ENCODE measurements around the gene SLC7A6. TPM values are rescaled to one million over a fixed set of nuclear protein-coding genes. Genes with fewer than 3 reads are reported as not detected.

SLC7A6 gene
- total RNA-seq, 6 experiments from 2014 or later: 1.6 to 9.6 (median 4.5) TPM

DNA sequence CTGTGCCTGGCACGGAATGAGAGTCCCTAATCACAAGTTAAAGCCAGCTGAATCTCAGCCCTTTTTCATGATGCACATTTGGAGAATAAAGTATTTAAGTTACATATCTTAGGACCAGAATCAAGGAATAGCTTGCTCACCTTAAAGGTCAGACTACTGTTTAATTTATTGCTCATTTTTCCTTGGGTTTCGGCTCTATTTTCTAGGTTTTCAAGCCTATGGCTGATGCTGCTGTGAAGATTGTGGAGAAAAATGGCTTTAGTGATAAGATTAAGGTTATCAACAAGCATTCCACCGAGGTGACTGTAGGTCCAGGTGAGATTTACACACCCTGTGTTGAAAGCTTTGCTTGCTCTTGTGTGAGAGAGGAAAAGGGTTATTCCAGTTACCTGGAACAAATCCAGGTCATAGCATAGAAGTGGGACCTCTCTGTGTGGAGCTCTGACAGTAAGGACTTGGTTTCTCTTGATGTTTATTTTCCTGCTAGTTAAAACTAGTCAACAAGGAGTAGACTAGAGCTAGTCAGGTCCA is 64.6 kb downstream of the SLC7A6 start:
- Histone ChIP-seq H3K4me1 (peaks cover 0 to 27% (median 11%) of the 10 kb centered on the region in 4 donors), H3K36me3 (peaks cover 0 to 29% (median 10%) of the 10 kb centered on the region in 4 donors), H3K27ac (no peak overlapping the region), H3K27me3 (no peaks in the 10 kb centered on the region), H3K9me3 (no peaks in the 10 kb centered on the region), H3K4me3 (no peak overlapping the region)
- 33% methylated on average over 3 of the region's 3 CpGs for WGBS (ENCODE audit: insufficient coverage, low coverage, low lambda C conversion rate, missing lambda C conversion rate)
- no peak for DNase-seq
- intact Hi-C loops (cut with DNase I): loop anchor here in 1 of 2 donors (5.0 kb wide), 2 partner anchors 72 to 87 kb away; no protein-coding TSS in a partner anchor
- no peak for ATAC-seq
- no peak for TF ChIP-seq POLR2A (IDR thresholded peaks at IDR 0.05)
- TF ChIP-seq, protein P1, sequence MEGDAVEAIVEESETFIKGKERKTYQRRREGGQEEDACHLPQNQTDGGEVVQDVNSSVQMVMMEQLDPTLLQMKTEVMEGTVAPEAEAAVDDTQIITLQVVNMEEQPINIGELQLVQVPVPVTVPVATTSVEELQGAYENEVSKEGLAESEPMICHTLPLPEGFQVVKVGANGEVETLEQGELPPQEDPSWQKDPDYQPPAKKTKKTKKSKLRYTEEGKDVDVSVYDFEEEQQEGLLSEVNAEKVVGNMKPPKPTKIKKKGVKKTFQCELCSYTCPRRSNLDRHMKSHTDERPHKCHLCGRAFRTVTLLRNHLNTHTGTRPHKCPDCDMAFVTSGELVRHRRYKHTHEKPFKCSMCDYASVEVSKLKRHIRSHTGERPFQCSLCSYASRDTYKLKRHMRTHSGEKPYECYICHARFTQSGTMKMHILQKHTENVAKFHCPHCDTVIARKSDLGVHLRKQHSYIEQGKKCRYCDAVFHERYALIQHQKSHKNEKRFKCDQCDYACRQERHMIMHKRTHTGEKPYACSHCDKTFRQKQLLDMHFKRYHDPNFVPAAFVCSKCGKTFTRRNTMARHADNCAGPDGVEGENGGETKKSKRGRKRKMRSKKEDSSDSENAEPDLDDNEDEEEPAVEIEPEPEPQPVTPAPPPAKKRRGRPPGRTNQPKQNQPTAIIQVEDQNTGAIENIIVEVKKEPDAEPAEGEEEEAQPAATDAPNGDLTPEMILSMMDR (IDR thresholded peaks at IDR 0.05): peak in 1 of 4 donors; percentile 4

GRCh38 chr16:68331879-68332410 is 67.6 kb downstream of the SLC7A6 start:
- H3K4me1 ChIP-seq: peaks cover 0 to 37% (median 11%) of the 10 kb centered on the region in 4 donors
- DNase-seq (no peak), ATAC-seq (peak in 3 of 4 donors; percentile 19 to 28 (median 26))
- no peak overlapping the region for H3K4me3 ChIP-seq
- peak overlapping the region; percentile 51 to 73 (median 61) for H3K27ac ChIP-seq
- no peaks in the 10 kb centered on the region for H3K27me3 ChIP-seq
- intact Hi-C loops (cut with DNase I): no loop called here
- WGBS (ENCODE audit: insufficient coverage, low coverage, low lambda C conversion rate, missing lambda C conversion rate): 9% methylated on average over 3 of the region's 4 CpGs
- H3K36me3 ChIP-seq: peaks cover 0 to 8% (median under 1%) of the 10 kb centered on the region in 4 donors
- no peaks in the 10 kb centered on the region for H3K9me3 ChIP-seq
- no peak for TF ChIP-seq POLR2A (IDR thresholded peaks at IDR 0.05)
- TF ChIP-seq, protein P1 (IDR thresholded peaks at IDR 0.05): no peak

- ATAC-seq (peak; percentile 64 to 79 (median 74)), DNase-seq (peak in 2 of 3 donors; percentile 41 to 68)
- Histone ChIP-seq H3K27ac (peak overlapping the region; percentile 51 to 73 (median 61)), H3K4me1 (peaks cover 0 to 37% (median 11%) of the 10 kb centered on the region in 4 donors), H3K9me3 (no peaks in the 10 kb centered on the region), H3K27me3 (no peaks in the 10 kb centered on the region), H3K36me3 (peaks cover 0 to 13% (median 1%) of the 10 kb centered on the region in 4 donors), H3K4me3 (peak overlapping the region in 1 of 3 donors; percentile 12)
- 28% methylated on average over 7 of the region's 7 CpGs for WGBS (ENCODE audit: insufficient coverage, low coverage, low lambda C conversion rate, missing lambda C conversion rate)
- TF ChIP-seq, protein P1 (IDR thresholded peaks at IDR 0.05): no peak
- intact Hi-C loops (cut with DNase I): no loop called here
Measured at GRCh38 chr16:68332411-68333121, 68.2 kb downstream of the SLC7A6 start.

- ATAC-seq: peak in 2 of 4 donors; percentile 26 to 59
- Histone ChIP-seq H3K4me1 (peaks cover 0 to 37% (median 11%) of the 10 kb centered on the region in 4 donors), H3K4me3 (no peak overlapping the region), H3K9me3 (no peaks in the 10 kb centered on the region), H3K27ac (no peak overlapping the region), H3K36me3 (peaks cover 0 to 29% (median 15%) of the 10 kb centered on the region in 4 donors), H3K27me3 (no peaks in the 10 kb centered on the region)
- intact Hi-C loops (cut with DNase I): no loop called here
- no peak for TF ChIP-seq POLR2A (IDR thresholded peaks at IDR 0.05)
- TF ChIP-seq, protein P1 (IDR thresholded peaks at IDR 0.05): no peak
- 71% methylated on average over 3 of the region's 5 CpGs for WGBS (ENCODE audit: insufficient coverage, low coverage, low lambda C conversion rate, missing lambda C conversion rate)
- DNase-seq: no peak
Measured at GRCh38 chr16:68335175-68335574, 70.8 kb downstream of the SLC7A6 start.

All from right lobe of liver (tissue), 6 donors.